Measurements from ENCODE around the gene NRROS.

DNA sequence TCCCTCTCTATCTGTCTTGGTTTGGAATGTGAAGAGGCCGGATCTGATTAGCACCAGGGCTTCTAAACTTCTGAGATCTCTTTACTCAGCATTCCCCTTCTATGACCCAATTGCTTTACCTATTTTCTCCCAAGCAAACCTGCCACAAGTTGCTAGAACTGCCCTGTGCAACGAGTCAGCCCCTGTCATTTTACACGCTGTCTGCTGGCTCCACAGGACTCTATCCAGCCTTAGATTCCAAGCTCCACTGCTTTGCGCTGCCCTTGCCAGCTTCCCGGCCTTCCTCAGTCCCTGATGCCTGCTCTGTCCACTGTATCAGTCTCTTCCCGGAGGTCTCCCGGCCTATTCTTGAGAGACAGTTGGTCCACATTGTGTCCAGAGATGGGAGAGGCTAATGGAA is 60.3 kb downstream of the NRROS start:
- TF ChIP-seq YY1 (IDR thresholded peaks at IDR 0.05; ENCODE audit: insufficient read depth, insufficient read length), result no peak
- TF ChIP-seq ZNF274 (IDR thresholded peaks at IDR 0.05; ENCODE audit: low read depth, low read length), result no peak
- no peak for TF ChIP-seq SUZ12 (IDR thresholded peaks at IDR 0.05; ENCODE audit: extremely low read depth, insufficient read depth, insufficient read length)

Data from NT2/D1 (cell line).